Ishikawa (cell line): Measurements from ENCODE around the gene NRXN3.

Experiments used
- EGR1 ChIP-seq: IDR thresholded peaks from 2 replicates; pipeline ENCODE4 v1.6.1; 2012
- EP300 ChIP-seq: IDR thresholded peaks from 2 replicates; pipeline ENCODE4 v1.6.1; 2012; ENCODE audit warnings: borderline replicate concordance
- NFIC ChIP-seq: IDR thresholded peaks from 2 replicates; pipeline ENCODE4 v1.6.1; 2012
- RAD21 ChIP-seq: IDR thresholded peaks from 2 replicates; pipeline ENCODE4 v1.6.1; 2012; ENCODE audit warnings: low read depth
- REST ChIP-seq: IDR thresholded peaks from 2 replicates; pipeline ENCODE4 v1.6.1; 2012; ENCODE audit warnings: low read depth, mild to moderate bottlenecking
- TEAD4 ChIP-seq: IDR thresholded peaks from 2 replicates; pipeline ENCODE4 v1.6.1; 2012
- ZBTB7A ChIP-seq: IDR thresholded peaks from 2 replicates; pipeline ENCODE4 v1.6.1; 2012; ENCODE audit warnings: low read depth
- TF ChIP-seq, protein P1 (sequence below): IDR thresholded peaks from 2 replicates; pipeline ENCODE4 v1.6.1; 2012

GRCh38 chr14:78690836-78691235 lies 520.7 kb downstream of the NRXN3 start:
- no peak for TF ChIP-seq NFIC
- TF ChIP-seq RAD21, result no peak
- TF ChIP-seq, protein P1, sequence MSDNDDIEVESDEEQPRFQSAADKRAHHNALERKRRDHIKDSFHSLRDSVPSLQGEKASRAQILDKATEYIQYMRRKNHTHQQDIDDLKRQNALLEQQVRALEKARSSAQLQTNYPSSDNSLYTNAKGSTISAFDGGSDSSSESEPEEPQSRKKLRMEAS, result no peak
- no peak for TF ChIP-seq ZBTB7A
- TF ChIP-seq EGR1, result no peak
- no peak for TF ChIP-seq REST
- no peak for TF ChIP-seq TEAD4
- TF ChIP-seq EP300, result no peak
